Spleen (tissue), 13 donors: Measurements from ENCODE around the gene GABPB1. TPM values are rescaled to one million over a fixed set of nuclear protein-coding genes. Genes with fewer than 3 reads are reported as not detected.
"Not testable (repeated sequence)": the region's sequence is repeated elsewhere in the genome, so short reads cannot be mapped to it uniquely, and the experiment has no call there.

ENCODE experiments used
- DNase-seq: peaks from one replicate; pipeline ENCODE4 v3.0.0-alpha.2; 2020
- H3K27ac ChIP-seq, 8 donors: fragments of 200-600 bp; sonication (generic) in 7 of 8; 1 replicate in 4 of 8; 2 replicates in 4 of 8; pipeline versions ENCODE4 v1.5.0 to v1.8.0; 2016 to 2021; ENCODE audit warnings: inconsistent platforms in 4 of 8, mild to moderate bottlenecking in 4 of 8, moderate library complexity in 1 of 8
- H3K27me3 ChIP-seq, 7 donors: fragments of 200-600 bp; sonication (generic) in 6 of 7; replicated peaks in 1 of 7; 1 replicate in 4 of 7; 2 replicates in 3 of 7; pipeline versions ENCODE4 v1.5.0 to v1.8.0; 2016 to 2021; ENCODE audit warnings: inconsistent platforms in 3 of 7, mild to moderate bottlenecking in 1 of 7
- H3K36me3 ChIP-seq, 6 donors: fragments of 200-600 bp; sonication (generic) in 5 of 6; 1 replicate in 4 of 6; 2 replicates in 2 of 6; pipeline versions ENCODE4 v1.5.0 to v1.8.0; 2016 to 2021; ENCODE audit warnings: inconsistent platforms in 2 of 6
- H3K4me1 ChIP-seq, 6 donors: fragments of 200-600 bp; sonication (generic) in 5 of 6; 1 replicate in 3 of 6; 2 replicates in 3 of 6; pipeline versions ENCODE4 v1.5.0 to v1.8.0; 2016 to 2021; ENCODE audit warnings: inconsistent platforms in 3 of 6
- H3K4me3 ChIP-seq, 8 donors: fragments of 200-600 bp; sonication (generic) in 7 of 8; 1 replicate in 4 of 8; 2 replicates in 4 of 8; pipeline versions ENCODE4 v1.5.0 to v1.8.0; 2016 to 2021; ENCODE audit warnings: inconsistent platforms in 4 of 8, mild to moderate bottlenecking in 4 of 8, moderate library complexity in 2 of 8
- H3K9me3 ChIP-seq, 8 donors: fragments of 200-600 bp; sonication (generic) in 7 of 8; 1 replicate in 4 of 8; 2 replicates in 4 of 8; pipeline versions ENCODE4 v1.5.0 to v1.8.0; 2016 to 2021; ENCODE audit warnings: inconsistent platforms in 4 of 8
- CTCF ChIP-seq, 11 experiments: fragments of 200-600 bp in 7 of 11; fragments of 450-650 bp in 4 of 11; sonication (generic) in 4 of 11; IDR thresholded peaks in 8 of 11; conservative IDR thresholded peaks in 3 of 11; 1 replicate in 7 of 11; 2 replicates in 4 of 11; pipeline versions ENCODE4 v1.4.0 to v1.8.0; 2016 to 2021; ENCODE audit warnings: antibody characterized with exemption in 11 of 11, inconsistent platforms in 4 of 11, mild to moderate bottlenecking in 1 of 11
- POLR2A ChIP-seq, 3 donors: fragments of 450-650 bp; IDR thresholded peaks; one replicate each; pipeline ENCODE4 v1.5.1; 2017; ENCODE audit warnings: antibody characterized with exemption in 3 of 3, mild to moderate bottlenecking in 1 of 3
- POLR2AphosphoS5 ChIP-seq, 3 donors: sonication (generic); formaldehyde crosslinking; IDR thresholded peaks; one replicate each; pipeline ENCODE4 v1.5.1; 2017; ENCODE audit warnings: antibody characterized with exemption in 3 of 3
- WGBS, 5 donors: extraction: QIAGEN DNeasy Blood & Tissue Kit in 3 of 5; methylation state at CpG; one replicate each; pipeline versions ENCODE4 v1.1.5 to v1.1.7; 2013 to 2018; 5-methylcytosine and 5-hydroxymethylcytosine counted together
- intact Hi-C: fragments of 100-400 bp; cut with DNase I; formaldehyde crosslinking; loops from one replicate; pipeline ENCODE4 v1.15.0; 2023; ENCODE audit warnings: low total_unique reads
- long read RNA-seq, 2 donors: transcript quantifications; one replicate each; lab custom pipeline, GENCODE V29; 2026
- polyA plus RNA-seq, 3 donors: library from polyadenylated mRNA; stranded (reverse); fragments of 200-250 nt; gene quantifications; one replicate each; pipeline ENCODE4 v1.2.1, GENCODE V29; 2013
- total RNA-seq, 7 donors: library from RNA; depleted of rRNA in 3 of 7; stranded (reverse); fragments of >200 nt in 3 of 7; fragmentation: NEBNext Ultra II Directional in 4 of 7; extraction: Animal tissue kit (Norgen Biotek cat#: 25700) in 4 of 7; gene quantifications; one replicate each; pipeline versions ENCODE4 v1.1.0 to v1.2.1, GENCODE V29; 2016 to 2021
- donor health status: healthy with polysubstance abuse.
- donor health status: DM: no; HTN: no; CAD: no; lungs with moderate emphysema.
- donor health status: DM: no; HTN: no; CAD: no.
- donor health status: Bipolar disorder and iron deficiency.
- donor health status: healthy.
- donor health status: DM: no; HTN: no; CAD: no.
- donor health status: DM: yes; HTN: yes; CAD: no.

GABPB1 gene
- total RNA-seq (10 to 100 TPM; 19.2 to 36.9 (median 23.7) TPM), polyA plus RNA-seq (10 to 100 TPM in 1 of 3 donors, 1 to 10 TPM in 2; 7.7 to 10.1 (median 9.5) TPM)
- long read RNA-seq, donor 1, full-length matches to known transcripts = 5 of 5 reads
- long read RNA-seq, donor 1, partial matches to known transcripts = 0 of 5 reads
- long read RNA-seq, donor 1, other reads (novel, unspliced or antisense) = 0 of 5 reads
- long read RNA-seq, donor 2, full-length matches to known transcripts = 2 of 17 reads
- long read RNA-seq, donor 2, partial matches to known transcripts = 15 of 17 reads
- long read RNA-seq, donor 2, other reads (novel, unspliced or antisense) = 0 of 17 reads

- peaks cover 27 to 79% (median 59%) of the 10 kb centered on the region in 6 donors for H3K4me1 ChIP-seq
- H3K27me3 ChIP-seq = no peaks in the 10 kb centered on the region
These were observed at the start of gene GABPB1 for GRCh38 chr15:50354838-50355618. TSS of gene GABPB1 (minus strand) at chr15:50355198. CDS start at chr15:50309798, 45,400 bp downstream.

GRCh38 chr15:50391561-50391960 is 36.6 kb upstream of the GABPB1 start:
- WGBS, 5 donors = 87 to 97% (median 87%) methylated on average over 4 of the region's 4 CpGs
- H3K9me3 ChIP-seq, H3K27me3 ChIP-seq, intact Hi-C loops, H3K27ac ChIP-seq, H3K36me3 ChIP-seq, DNase-seq, H3K4me3 ChIP-seq, H3K4me1 ChIP-seq: not testable (repeated sequence)

More at GRCh38 chr15:50354838-50355618, at the start of gene GABPB1:
- peaks cover 0 to 21% (median 0%) of the 10 kb centered on the region in 6 donors for H3K36me3 ChIP-seq
- peak; percentile 97 for DNase-seq
- peak within 1 kb of the TSS; percentile 65 to 89 (median 80) for H3K4me3 ChIP-seq
- H3K27ac ChIP-seq = peak within 1 kb of the TSS; percentile 99 to 100 (median 100)
- WGBS, 5 donors = 0 to 1% (median 0%) methylated on average over 40 to 70 of the region's 70 CpGs
- no peaks in the 10 kb centered on the region for H3K9me3 ChIP-seq
- intact Hi-C loops = loop anchor here (10.0 kb wide), 1 partner anchor 70 kb away; the partner anchor contains the start of gene USP8
- TF ChIP-seq POLR2AphosphoS5 (IDR thresholded peaks at IDR 0.05) = peak; percentile 92 to 94 (median 94)
- TF ChIP-seq CTCF (IDR thresholded peaks at IDR 0.05 in 8 of 11, conservative IDR thresholded peaks at IDR 0.05 in 3 of 11) = no peak
- TF ChIP-seq POLR2A (IDR thresholded peaks at IDR 0.05) = peak in 2 of 3 donors; percentile 52 to 73

GRCh38 chr15:50390554-50391264 is 35.7 kb upstream of the GABPB1 start:
- TF ChIP-seq POLR2A (IDR thresholded peaks at IDR 0.05) (no peak), CTCF (IDR thresholded peaks at IDR 0.05 in 8 of 11, conservative IDR thresholded peaks at IDR 0.05 in 3 of 11) (no peak), POLR2AphosphoS5 (IDR thresholded peaks at IDR 0.05) (no peak)
- Histone ChIP-seq H3K9me3 (no peaks in the 10 kb centered on the region), H3K36me3 (no peaks in the 10 kb centered on the region), H3K27me3 (no peaks in the 10 kb centered on the region), H3K4me1 (peaks cover 0 to 6% (median 2%) of the 10 kb centered on the region in 6 donors), H3K4me3 (no peak overlapping the region), H3K27ac (no peak overlapping the region)
- 59 to 65% (median 63%) methylated on average over 4 of the region's 4 CpGs for WGBS, 5 donors
- DNase-seq = no peak
- intact Hi-C loops = no loop called here

GRCh38 chr15:50382408-50382807 is 27.4 kb upstream of the GABPB1 start:
- H3K27ac ChIP-seq, H3K4me3 ChIP-seq, H3K9me3 ChIP-seq, H3K4me1 ChIP-seq, H3K27me3 ChIP-seq, DNase-seq, H3K36me3 ChIP-seq, intact Hi-C loops: not testable (repeated sequence)
- 41 to 61% (median 56%) methylated on average over 5 of the region's 5 CpGs for WGBS, 5 donors
